K562 (cell line): ENCODE data around the gene NRG3. TPM values are rescaled to one million over a fixed set of nuclear protein-coding genes. Genes with fewer than 3 reads are reported as not detected.

Experiments
- ATAC-seq: fragments of 200-7000 bp; cut with Tn5 transposase; 3 replicates; pipeline ENCODE4 v1.9.1; 2020; ENCODE audit warnings: moderate library complexity
- BruUV-seq: library from RNA; stranded (reverse); fragments of 400-500 nt; replicated peaks from 2 replicates; lab custom pipeline; 2021; lab: Mats Ljungman, UMichigan
- CTCF ChIA-PET: fragments of 300-600 bp; formaldehyde crosslinking; extraction: SDS; loops from one replicate; lab custom pipeline; 2021; ENCODE audit warnings: low intra/inter-chr PET ratio; lab: Yijun Ruan, JAX
- POLR2A ChIA-PET: fragments of 300-600, 350-650 bp; sonication (Branson Sonifier 250); formaldehyde crosslinking; extraction: SDS; loops from one replicate; lab custom pipeline; 2021; ENCODE audit warnings: antibody characterized with exemption, inconsistent platforms; lab: Yijun Ruan, JAX
- DNase-seq, 4 experiments: peaks; one replicate each; pipeline versions ENCODE4 v3.0.0 to v3.0.0-alpha.2; 2011 to 2018; ENCODE audit warnings: low spot score in 3 of 4, mixed read lengths in 3 of 4; ENCODE audit errors: extremely low read depth in 1 of 4
- FAIRE-seq: peaks from 2 replicates; lab custom pipeline; 2011; peaks lifted over from hg19 to GRCh38; lab: Jason Lieb, UNC
- H2AFZ ChIP-seq: 2 replicates; pipeline ENCODE4 v1.6.0; 2011; ENCODE audit warnings: low read depth, low read length, control low read depth, inconsistent platforms
- H3K27ac ChIP-seq: fragments of 200-600 bp; 3 replicates; pipeline ENCODE4 v1.8.0; 2011; ENCODE audit warnings: low read depth, mild to moderate bottlenecking, control low read depth, inconsistent platforms, low read length, moderate library complexity, mixed read lengths; ENCODE audit errors: extremely low read depth
- H3K27me3 ChIP-seq, 2 experiments: fragments of 300-600 bp in 1 of 2; 2 replicates in 1 of 2; 3 replicates in 1 of 2; pipeline versions ENCODE4 v1.6.0 to v1.8.0; 2011; ENCODE audit warnings: inconsistent platforms in 2 of 2, low read length in 2 of 2, mild to moderate bottlenecking in 1 of 2, mixed read lengths in 1 of 2, moderate library complexity in 1 of 2; ENCODE audit not compliant: control insufficient read depth in 2 of 2, insufficient read depth in 2 of 2
- H3K36me3 ChIP-seq: fragments of 300-600 bp; 3 replicates; pipeline ENCODE4 v1.8.0; 2011; ENCODE audit warnings: mild to moderate bottlenecking, low read length, inconsistent platforms; ENCODE audit not compliant: control insufficient read depth, insufficient read depth
- H3K4me1 ChIP-seq, 2 experiments: fragments of 200-600 bp in 1 of 2; replicated peaks in 1 of 2; 2 replicates in 1 of 2; 3 replicates in 1 of 2; pipeline versions ENCODE4 v1.5.1 to v1.8.0; 2011; ENCODE audit warnings: inconsistent platforms in 2 of 2, low read length in 2 of 2, mild to moderate bottlenecking in 1 of 2, mixed read lengths in 1 of 2, moderate library complexity in 1 of 2; ENCODE audit not compliant: control insufficient read depth in 2 of 2, insufficient read depth in 2 of 2
- H3K4me2 ChIP-seq: 2 replicates; pipeline ENCODE4 v1.6.1; 2011; ENCODE audit warnings: low read length, control low read depth, inconsistent platforms, mixed read lengths; ENCODE audit not compliant: insufficient read depth
- H3K4me3 ChIP-seq: fragments of 200-600 bp; sonication (generic), shearing (Covaris generic); 2 replicates; pipeline ENCODE4 v1.5.1; 2016; ENCODE audit warnings: control low read depth, inconsistent platforms
- H3K79me2 ChIP-seq: fragments of 200-600 bp; 3 replicates; pipeline ENCODE4 v1.8.0; 2011; ENCODE audit warnings: low read length, inconsistent platforms; ENCODE audit not compliant: control insufficient read depth, insufficient read depth
- H3K9ac ChIP-seq, 2 experiments: 2 replicates each; pipeline versions ENCODE4 v1.6.0 to v1.6.1; 2011; ENCODE audit warnings: low read depth in 2 of 2, low read length in 2 of 2, control low read depth in 1 of 2, inconsistent platforms in 1 of 2, mild to moderate bottlenecking in 1 of 2, mixed read lengths in 1 of 2; ENCODE audit not compliant: insufficient read depth in 1 of 2
- H3K9me1 ChIP-seq: one replicate; pipeline ENCODE4 v1.6.0; 2011; ENCODE audit warnings: inconsistent platforms, mild to moderate bottlenecking, low read length, moderate library complexity; ENCODE audit not compliant: control insufficient read depth, insufficient read depth
- H3K9me3 ChIP-seq: replicated peaks from 2 replicates; pipeline ENCODE4 v1.5.1; 2011; ENCODE audit warnings: low read depth, low read length, inconsistent platforms; ENCODE audit not compliant: control insufficient read depth, insufficient read depth
- H4K20me1 ChIP-seq: replicated peaks from 2 replicates; pipeline ENCODE4 v1.6.1; 2011; ENCODE audit warnings: low read length, inconsistent platforms, mixed read lengths; ENCODE audit not compliant: control insufficient read depth, insufficient read depth
- BCOR ChIP-seq: fragments of 450-650 bp; IDR thresholded peaks from 2 replicates; pipeline ENCODE4 v1.6.1; 2016
- BRD4 ChIP-seq: fragments of 200-600 bp; sonication (generic); IDR thresholded peaks from 2 replicates; pipeline ENCODE4 v1.6.1; 2017; ENCODE audit warnings: inconsistent platforms
- CBFA2T2 ChIP-seq: fragments of 450-650 bp; conservative IDR thresholded peaks from 2 replicates; pipeline ENCODE4 v1.6.1; 2017; ENCODE audit warnings: mild to moderate bottlenecking
- ETV5 ChIP-seq: sonication (generic); formaldehyde crosslinking; IDR thresholded peaks from 2 replicates; pipeline ENCODE4 v1.4.0; 2020; ENCODE audit warnings: low read depth, mild to moderate bottlenecking, missing genetic modification reagents
- KAT8 ChIP-seq: fragments of 450-650 bp; IDR thresholded peaks from 2 replicates; pipeline ENCODE4 v1.6.1; 2016; ENCODE audit warnings: low read depth, mild to moderate bottlenecking
- LARP7 ChIP-seq: fragments of 450-650 bp; IDR thresholded peaks from 2 replicates; pipeline ENCODE4 v1.6.1; 2016
- MBD2 ChIP-seq: sonication (generic); IDR thresholded peaks from 2 replicates; pipeline ENCODE4 v1.6.1; 2016; ENCODE audit warnings: low read depth, borderline replicate concordance
- NR2C1 ChIP-seq, 2 experiments: fragments of 450-650 bp; IDR thresholded peaks; 2 replicates each; pipeline ENCODE4 v1.6.1; 2017; ENCODE audit warnings: mild to moderate bottlenecking in 2 of 2, antibody characterized with exemption in 1 of 2, inconsistent platforms in 1 of 2, missing compliant biosample characterization in 1 of 2, missing genetic modification characterization in 1 of 2
- SIRT6 ChIP-seq: IDR thresholded peaks from one replicate; pipeline ENCODE4 v1.6.1; 2012; ENCODE audit warnings: low read depth, mild to moderate bottlenecking, control low read depth, inconsistent platforms, low read length, moderate library complexity
- TAL1 ChIP-seq: fragments of 450-650 bp; IDR thresholded peaks from 2 replicates; pipeline ENCODE4 v1.6.1; 2016; ENCODE audit warnings: mild to moderate bottlenecking
- WGBS: fragments of 100-300 bp; shearing (Covaris generic); methylation state at CpG from one replicate; pipeline ENCODE4 v1.1.6; 2016; ENCODE audit warnings: low coverage, mixed read lengths; ENCODE audit not compliant: insufficient coverage; ENCODE audit errors: missing lambda C conversion rate; 5-methylcytosine and 5-hydroxymethylcytosine counted together
- in situ Hi-C: fragments of 300-500 bp; cut with MboI; formaldehyde crosslinking; loops from 4 replicates; pipeline ENCODE4 v1.15.0; 2018; ENCODE audit warnings: inconsistent platforms, mixed read lengths
- intact Hi-C: fragments of 100-400 bp; cut with micrococcal nuclease; formaldehyde crosslinking; loops from 2 replicates; pipeline ENCODE4 v1.14.2; 2022
- polyA plus RNA-seq, 8 experiments: library from polyadenylated mRNA; depleted of rRNA in 4 of 8; stranded (reverse) in 5 of 8; unstranded in 3 of 8; fragments of >200 nt; fragmentation: Nextera tagmentation in 2 of 8; fragmentation: Illumina TruSeq in 1 of 8; extraction: Ambion mirVana in 2 of 8; extraction: Trizol in 1 of 8; gene quantifications; 2 replicates each; pipeline versions ENCODE4 v1.2.1 to v1.2.3, GENCODE V29; 2011 to 2014; ENCODE audit warnings: inconsistent platforms in 1 of 8, missing spikeins in 1 of 8
- total RNA-seq, 7 experiments: library from RNA; depleted of rRNA in 6 of 7; stranded (reverse); fragments of >200 nt in 6 of 7; fragmentation: Illumina TruSeq in 2 of 7; extraction: Trizol in 2 of 7; gene quantifications; 2 replicates each; pipeline versions ENCODE4 v1.2.1 to v1.2.3, GENCODE V29; 2011 to 2021; ENCODE audit warnings: low replicate concordance in 1 of 7
- TF ChIP-seq, protein P1 (sequence below): fragments of 450-650 bp; formaldehyde crosslinking; conservative IDR thresholded peaks from 2 replicates; pipeline ENCODE4 v1.4.0; 2022; ENCODE audit warnings: mild to moderate bottlenecking, missing genetic modification characterization
- TF ChIP-seq, protein P2 (sequence below): fragments of 250-450 bp; sonication (Bioruptor Pico); IDR thresholded peaks from 2 replicates; pipeline ENCODE4 v1.5.0; 2021

Gene NRG3
- total and polyA plus RNA-seq, 9 of the 15 experiments (the other 6 are each of a cell fraction or from before 2014, with no cell fraction given), result not detected

- TF ChIP-seq, protein P1, sequence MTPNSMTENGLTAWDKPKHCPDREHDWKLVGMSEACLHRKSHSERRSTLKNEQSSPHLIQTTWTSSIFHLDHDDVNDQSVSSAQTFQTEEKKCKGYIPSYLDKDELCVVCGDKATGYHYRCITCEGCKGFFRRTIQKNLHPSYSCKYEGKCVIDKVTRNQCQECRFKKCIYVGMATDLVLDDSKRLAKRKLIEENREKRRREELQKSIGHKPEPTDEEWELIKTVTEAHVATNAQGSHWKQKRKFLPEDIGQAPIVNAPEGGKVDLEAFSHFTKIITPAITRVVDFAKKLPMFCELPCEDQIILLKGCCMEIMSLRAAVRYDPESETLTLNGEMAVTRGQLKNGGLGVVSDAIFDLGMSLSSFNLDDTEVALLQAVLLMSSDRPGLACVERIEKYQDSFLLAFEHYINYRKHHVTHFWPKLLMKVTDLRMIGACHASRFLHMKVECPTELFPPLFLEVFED (CRISPR knock-in tag), result no peak
Measured at GRCh38 chr10:82498976-82499375, 624.0 kb downstream of the NRG3 start (continued).

DNA sequence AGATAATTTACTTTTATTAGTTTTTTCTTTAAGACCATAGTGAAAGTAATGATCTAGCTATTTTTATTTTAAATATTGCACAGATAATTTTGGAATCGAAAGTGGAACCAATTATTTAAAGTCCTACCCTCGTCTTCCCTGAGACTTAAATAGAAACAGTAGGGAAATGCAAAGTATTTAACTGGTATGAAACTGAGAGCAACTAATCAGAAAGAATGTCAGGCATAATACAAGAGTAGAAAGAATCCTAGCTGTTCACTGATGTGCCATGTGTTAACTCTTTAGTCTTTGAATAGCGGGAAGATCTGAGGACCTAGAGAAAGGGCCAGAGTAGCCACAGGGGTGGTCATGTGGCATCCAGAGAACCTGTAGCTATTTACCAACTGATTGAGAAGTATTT is 630.0 kb downstream of the NRG3 start:
- ChIA-PET POLR2A (no interaction called here), CTCF (no interaction called here)
- no peaks in the 10 kb centered on the region for H3K4me1 ChIP-seq
- intact Hi-C loops (no loop called here), in situ Hi-C loops (no loop called here)
- no peaks in the 10 kb centered on the region; the same call in 1 of the 2 replicates for H3K9me3 ChIP-seq
- DNase-seq, result no peak
- H3K79me2 ChIP-seq, result no peaks in the 10 kb centered on the region
- H2AFZ ChIP-seq, result no peak overlapping the region
- no peak overlapping the region for H3K4me2 ChIP-seq
- H3K4me3 ChIP-seq, result no peak overlapping the region
- ATAC-seq, result no peak
- no peaks in the 10 kb centered on the region for H3K9me1 ChIP-seq
- no TSS peak for BruUV-seq
- H3K27me3 ChIP-seq, result no peaks in the 10 kb centered on the region
- no peaks in the 10 kb centered on the region for H4K20me1 ChIP-seq
- H3K36me3 ChIP-seq, result no peaks in the 10 kb centered on the region
- FAIRE-seq, result no peak
- 0% methylated on average over 3 of the region's 3 CpGs for WGBS
- no peak overlapping the region for H3K27ac ChIP-seq
- no peak overlapping the region for H3K9ac ChIP-seq
- TF ChIP-seq BRD4 (no peak), TAL1 (no peak), ETV5 (CRISPR knock-in tag) (no peak), LARP7 (no peak), KAT8 (no peak), BCOR (no peak), CBFA2T2 (no peak), NR2C1 (IDR thresholded peaks at IDR 0.05) (no peak), NR2C1 (tag; IDR thresholded peaks at IDR 0.05) (no peak), SIRT6 (no peak), MBD2 (no peak)
- TF ChIP-seq, protein P2, sequence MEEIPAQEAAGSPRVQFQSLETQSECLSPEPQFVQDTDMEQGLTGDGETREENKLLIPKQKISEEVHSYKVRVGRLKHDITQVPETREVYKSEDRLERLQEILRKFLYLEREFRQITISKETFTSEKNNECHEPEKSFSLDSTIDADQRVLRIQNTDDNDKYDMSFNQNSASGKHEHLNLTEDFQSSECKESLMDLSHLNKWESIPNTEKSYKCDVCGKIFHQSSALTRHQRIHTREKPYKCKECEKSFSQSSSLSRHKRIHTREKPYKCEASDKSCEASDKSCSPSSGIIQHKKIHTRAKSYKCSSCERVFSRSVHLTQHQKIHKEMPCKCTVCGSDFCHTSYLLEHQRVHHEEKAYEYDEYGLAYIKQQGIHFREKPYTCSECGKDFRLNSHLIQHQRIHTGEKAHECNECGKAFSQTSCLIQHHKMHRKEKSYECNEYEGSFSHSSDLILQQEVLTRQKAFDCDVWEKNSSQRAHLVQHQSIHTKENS (CRISPR knock-in tag), result no peak
